ENCODE results near the gene MZF1.
"Not testable (repeated sequence)": the region's sequence is repeated elsewhere in the genome, so short reads cannot be mapped to it uniquely, and the experiment has no call there.

Gene MZF1

DNA sequence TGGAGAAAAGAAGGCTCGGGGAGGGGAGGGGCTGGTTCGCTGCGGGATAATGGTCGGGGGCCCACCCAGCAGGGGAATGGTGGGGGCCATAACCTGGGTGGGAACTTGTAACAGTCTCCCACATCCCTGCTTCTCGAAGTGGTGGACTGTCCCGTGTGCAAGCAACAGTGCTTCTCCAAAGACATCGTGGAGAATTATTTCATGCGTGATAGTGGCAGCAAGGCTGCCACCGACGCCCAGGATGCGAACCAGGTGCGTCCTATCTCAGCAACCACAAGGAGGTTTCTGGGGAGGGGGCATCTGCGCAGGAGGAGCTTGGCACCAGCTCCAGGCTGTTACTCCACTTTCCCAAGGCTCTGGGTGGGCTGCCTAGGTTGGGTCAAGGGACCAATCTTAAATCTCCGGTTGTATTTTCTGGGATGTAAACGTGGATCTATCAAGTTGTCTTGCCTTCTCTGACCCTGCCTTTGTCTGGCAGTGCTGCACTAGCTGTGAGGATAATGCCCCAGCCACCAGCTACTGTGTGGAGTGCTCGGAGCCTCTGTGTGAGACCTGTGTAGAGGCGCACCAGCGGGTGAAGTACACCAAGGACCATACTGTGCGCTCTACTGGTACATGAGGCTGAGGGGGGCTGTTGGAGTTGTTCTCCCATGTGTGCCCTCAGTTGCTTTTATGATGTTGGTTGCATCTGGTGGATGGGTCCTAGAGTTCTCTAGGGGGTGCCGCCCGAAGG, 27.7 kb downstream of the MZF1 start:
- no peak for DNase-seq (ENCODE audit: extremely low read depth, low read depth)
- TF ChIP-seq, protein P1, sequence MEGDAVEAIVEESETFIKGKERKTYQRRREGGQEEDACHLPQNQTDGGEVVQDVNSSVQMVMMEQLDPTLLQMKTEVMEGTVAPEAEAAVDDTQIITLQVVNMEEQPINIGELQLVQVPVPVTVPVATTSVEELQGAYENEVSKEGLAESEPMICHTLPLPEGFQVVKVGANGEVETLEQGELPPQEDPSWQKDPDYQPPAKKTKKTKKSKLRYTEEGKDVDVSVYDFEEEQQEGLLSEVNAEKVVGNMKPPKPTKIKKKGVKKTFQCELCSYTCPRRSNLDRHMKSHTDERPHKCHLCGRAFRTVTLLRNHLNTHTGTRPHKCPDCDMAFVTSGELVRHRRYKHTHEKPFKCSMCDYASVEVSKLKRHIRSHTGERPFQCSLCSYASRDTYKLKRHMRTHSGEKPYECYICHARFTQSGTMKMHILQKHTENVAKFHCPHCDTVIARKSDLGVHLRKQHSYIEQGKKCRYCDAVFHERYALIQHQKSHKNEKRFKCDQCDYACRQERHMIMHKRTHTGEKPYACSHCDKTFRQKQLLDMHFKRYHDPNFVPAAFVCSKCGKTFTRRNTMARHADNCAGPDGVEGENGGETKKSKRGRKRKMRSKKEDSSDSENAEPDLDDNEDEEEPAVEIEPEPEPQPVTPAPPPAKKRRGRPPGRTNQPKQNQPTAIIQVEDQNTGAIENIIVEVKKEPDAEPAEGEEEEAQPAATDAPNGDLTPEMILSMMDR (IDR thresholded peaks at IDR 0.05; ENCODE audit: low read depth, low read length) = no peak

DNA sequence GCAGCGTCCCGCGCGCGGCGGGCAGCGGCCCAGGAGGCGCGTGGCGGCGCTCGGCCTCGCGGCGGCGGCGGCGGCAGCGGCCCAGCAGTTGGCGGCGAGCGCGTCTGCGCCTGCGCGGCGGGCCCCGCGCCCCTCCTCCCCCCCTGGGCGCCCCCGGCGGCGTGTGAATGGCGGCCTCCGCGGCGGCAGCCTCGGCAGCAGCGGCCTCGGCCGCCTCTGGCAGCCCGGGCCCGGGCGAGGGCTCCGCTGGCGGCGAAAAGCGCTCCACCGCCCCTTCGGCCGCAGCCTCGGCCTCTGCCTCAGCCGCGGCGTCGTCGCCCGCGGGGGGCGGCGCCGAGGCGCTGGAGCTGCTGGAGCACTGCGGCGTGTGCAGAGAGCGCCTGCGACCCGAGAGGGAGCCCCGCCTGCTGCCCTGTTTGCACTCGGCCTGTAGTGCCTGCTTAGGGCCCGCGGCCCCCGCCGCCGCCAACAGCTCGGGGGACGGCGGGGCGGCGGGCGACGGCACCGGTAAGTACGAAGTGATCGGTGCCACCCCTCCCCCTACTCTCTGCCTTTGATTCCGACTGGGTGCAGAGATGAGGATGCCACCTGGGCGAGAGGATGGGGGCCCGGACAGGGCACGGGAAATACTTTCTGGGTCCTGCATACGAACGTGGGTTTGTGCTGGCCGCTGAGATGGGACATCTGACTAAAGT, 28.4 kb downstream of the MZF1 start:
- DNase-seq (ENCODE audit: extremely low read depth, low read depth) = no peak
- TF ChIP-seq, protein P1 (IDR thresholded peaks at IDR 0.05; ENCODE audit: low read depth, low read length) = no peak

DNA sequence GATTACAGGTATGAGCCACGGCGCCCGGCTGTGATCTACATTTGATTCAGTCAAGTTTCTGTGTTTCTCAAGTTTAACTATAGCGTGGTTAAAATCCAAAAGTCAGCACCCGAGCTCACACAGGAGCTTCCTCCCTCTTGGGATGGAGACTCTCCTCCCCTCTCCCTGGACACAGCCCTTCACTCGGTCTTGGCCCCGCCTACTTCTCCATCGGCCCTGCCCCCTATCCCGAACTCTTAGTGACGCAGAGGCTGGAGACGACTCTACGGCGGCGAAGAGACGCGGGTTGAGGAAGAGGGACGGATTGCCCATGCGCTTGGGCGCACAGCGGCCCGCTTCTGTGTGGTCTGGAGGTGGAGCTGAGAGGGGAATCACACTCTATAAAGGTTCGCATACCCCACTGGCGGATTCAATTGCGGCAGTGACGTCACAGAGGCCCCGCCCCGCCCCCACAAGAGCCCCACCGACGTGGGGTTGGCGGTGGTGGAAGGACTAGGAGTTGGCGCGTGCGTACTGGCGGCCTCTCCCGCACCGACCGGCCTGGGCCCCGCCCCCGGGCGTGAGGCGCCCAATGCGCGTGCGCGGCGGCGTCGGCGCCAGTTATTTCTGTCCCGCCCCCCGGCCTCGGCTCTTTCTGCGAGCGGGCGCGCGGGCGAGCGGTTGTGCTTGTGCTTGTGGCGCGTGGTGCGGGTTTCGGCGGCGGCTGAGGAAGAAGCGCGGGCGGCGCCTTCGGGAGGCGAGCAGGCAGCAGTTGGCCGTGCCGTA, 29.1 kb downstream of the MZF1 start, which contains the start of gene TRIM28:
TRIM28 (plus strand) TSS at position 239 of the 765 bp plus-strand sequence. CDS start 694 bp downstream, outside the sequence.
- TF ChIP-seq, protein P1 (IDR thresholded peaks at IDR 0.05; ENCODE audit: low read depth, low read length) = no peak
- peak; percentile 98 for DNase-seq (ENCODE audit: extremely low read depth, low read depth)

DNA sequence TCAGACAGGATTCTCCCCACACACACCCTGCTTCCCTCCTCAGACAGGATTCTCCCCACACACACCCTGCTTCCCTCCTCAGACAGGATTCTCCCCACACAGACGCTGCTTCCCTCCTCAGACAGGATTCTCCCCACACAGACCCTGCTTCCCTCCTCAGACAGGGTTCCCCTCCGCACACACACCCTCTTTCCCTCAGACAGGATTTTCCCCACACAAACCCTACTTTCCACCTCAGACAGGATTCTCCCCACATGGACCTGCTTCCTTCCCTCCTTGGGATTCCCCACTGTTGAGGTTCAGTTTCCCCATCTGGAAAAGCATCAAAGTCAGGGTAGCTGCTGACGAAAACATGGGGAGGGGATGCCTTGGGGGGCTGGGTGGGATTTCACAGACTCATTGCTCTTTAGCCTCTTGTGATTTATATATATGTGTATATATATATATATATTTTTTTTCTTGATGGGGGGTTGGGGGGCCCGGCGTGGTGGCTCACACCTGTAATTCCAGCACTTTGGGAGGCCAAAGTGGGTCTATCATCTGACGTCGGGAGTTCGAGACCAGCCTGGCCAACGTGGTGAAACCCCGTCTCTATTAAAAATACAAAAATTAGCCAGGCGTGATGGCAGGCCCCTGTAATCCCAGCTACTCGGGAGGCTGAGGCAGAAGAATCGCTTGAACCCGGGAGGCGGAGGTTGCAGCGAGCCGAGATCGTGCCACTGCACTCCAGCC, 30.3 kb downstream of the MZF1 start:
- not testable (repeated sequence) for DNase-seq (ENCODE audit: extremely low read depth, low read depth)

DNA sequence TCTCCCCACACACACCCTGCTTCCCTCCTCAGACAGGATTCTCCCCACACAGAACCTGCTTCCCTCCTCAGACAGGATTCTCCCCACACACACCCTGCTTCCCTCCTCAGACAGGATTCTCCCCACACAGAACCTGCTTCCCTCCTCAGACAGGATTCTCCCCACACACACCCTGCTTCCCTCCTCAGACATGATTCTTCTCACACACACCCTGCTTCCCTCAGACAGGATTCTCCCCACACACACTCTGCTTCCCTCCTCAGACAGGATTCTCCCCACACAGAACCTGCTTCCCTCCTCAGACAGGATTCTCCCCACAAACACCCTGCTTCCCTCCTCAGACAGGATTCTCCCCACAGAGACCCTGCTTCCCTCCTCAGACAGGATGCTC, 34.0 kb downstream of the MZF1 start:
- DNase-seq (ENCODE audit: extremely low read depth, low read depth) = not testable (repeated sequence)

DNA sequence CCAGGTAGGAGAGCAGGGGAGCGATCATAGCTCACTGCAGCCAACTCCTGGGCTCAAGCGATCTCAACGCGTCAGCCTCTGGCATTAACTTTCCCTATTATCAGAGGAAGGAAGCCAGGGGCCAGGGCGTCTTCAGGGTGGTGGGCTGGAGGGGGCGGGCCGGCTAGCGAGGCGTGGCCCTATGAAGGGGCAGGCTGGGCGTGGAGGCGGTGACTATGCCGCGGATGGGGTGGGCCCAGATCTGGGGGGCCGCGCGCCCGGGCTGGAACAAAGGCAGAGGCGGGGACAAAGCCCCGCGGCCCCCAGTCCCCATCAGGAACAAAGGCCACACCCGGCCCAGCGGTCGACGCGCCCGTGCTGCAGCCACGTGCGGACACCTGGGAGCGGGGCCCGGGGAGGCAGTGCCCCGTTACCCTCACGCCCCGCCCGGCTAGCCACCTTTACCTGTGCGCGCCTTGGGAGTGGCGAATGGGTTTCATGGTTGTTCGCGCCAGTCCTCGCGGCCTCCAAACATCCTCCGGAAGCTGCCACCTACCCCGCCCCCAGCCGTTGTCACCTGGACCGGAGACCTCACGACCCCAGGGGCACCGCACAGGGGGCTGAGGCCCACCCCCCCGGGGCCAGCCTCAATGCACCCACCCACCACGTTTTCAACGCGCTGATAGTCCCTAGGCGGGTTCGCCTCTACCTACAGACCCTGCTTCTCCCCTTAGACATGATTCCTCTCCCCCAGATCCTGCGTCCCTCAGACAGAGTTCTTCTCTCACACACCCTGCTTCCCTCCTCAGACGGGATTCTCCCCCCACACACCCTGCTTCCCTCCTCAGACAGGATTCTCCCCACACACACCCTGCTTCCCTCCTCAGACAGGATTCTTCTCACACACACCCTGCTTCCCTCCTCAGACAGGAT, 34.6 kb downstream of the MZF1 start:
- TF ChIP-seq, protein P1 (IDR thresholded peaks at IDR 0.05; ENCODE audit: low read depth, low read length) = no peak
- no peak for DNase-seq (ENCODE audit: extremely low read depth, low read depth)

DNA sequence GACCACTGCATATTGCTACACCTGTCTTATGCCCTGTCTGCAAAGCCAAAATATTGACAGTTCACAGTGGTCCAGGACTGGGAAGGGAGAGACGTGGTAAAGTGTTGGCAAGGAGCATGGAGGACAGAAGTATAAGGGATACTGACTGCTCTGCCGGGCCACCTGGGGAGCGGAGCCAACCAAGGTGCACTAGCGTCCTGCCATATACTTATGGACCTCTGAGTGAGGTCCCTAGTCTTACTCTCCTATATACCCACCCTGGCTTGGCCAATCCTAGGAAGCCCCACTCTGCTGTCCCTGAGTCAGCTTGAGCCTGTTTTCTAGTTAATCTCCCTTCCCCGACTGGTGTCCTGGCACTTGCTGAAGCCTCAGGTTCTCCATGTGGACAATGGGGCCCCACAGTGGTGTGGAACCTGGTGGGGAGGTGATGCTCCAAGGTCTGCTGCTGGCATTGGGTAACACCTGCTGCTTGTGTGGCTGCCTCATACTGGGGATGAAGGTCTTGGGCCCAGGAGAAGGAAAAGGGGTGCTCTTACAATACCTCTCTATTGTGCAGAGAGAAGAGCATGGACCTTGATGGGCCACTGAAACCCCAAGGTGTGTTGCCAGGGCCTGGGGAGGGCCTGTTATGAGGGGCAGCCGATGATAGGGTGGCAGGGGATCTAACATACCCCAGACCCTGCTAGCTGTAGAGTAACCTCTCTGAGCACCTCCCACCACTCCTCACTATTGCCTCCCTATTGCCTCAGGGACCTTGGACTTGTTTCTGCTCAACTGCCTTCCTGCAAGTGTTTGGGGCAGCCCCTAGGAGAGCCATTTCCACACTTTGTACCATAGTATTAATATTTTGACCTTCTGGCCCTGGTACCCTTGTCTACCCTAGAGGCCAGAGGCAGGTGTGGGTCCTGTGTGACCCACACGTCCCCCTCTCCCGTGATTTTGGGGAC, 36.0 kb downstream of the MZF1 start:
- TF ChIP-seq, protein P1 (IDR thresholded peaks at IDR 0.05; ENCODE audit: low read depth, low read length) = no peak
- no peak for DNase-seq (ENCODE audit: extremely low read depth, low read depth)

Data from AG09319 (cell line).